HG02870 (cell line): Measurements from ENCODE around the gene MCU.
"Not testable (repeated sequence)": the region's sequence is repeated elsewhere in the genome, so short reads cannot be mapped to it uniquely, and the experiment has no call there.

ENCODE experiments used
- ATAC-seq: cut with Tn5 transposase; IDR thresholded peaks from one replicate; pipeline ENCODE4 v1.9.1; 2021; ENCODE audit warnings: mild to moderate bottlenecking, moderate library complexity; ENCODE audit not compliant: unreplicated experiment

The MCU gene

GRCh38 chr10:72758930-72759329 lies 67.0 kb downstream of the MCU start:
- not testable (repeated sequence) for ATAC-seq

GRCh38 chr10:72759584-72759983 lies 67.6 kb downstream of the MCU start:
- ATAC-seq, result no peak

- ATAC-seq, result no peak
These were observed 69.6 kb downstream of the MCU start for GRCh38 chr10:72761498-72761897.

DNA sequence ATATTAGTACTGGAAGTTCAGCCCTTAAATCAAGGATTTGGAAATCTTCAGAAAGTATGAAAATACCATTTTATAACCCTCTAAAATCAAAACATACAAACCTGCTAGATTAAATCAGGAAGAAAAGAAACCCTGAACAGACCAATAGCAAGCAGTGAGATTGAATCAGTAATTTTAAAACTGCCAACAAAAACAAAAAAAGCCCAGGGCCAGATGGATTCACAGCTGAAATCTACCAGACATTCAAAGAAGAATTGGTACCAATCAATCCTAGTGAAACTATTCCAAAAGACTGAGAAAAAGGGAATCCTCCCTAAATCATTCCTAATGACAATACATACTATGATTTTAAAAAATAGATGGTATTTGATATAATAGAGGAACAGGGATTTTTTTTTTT lies 70.1 kb downstream of the MCU start:
- ATAC-seq, result no peak

DNA sequence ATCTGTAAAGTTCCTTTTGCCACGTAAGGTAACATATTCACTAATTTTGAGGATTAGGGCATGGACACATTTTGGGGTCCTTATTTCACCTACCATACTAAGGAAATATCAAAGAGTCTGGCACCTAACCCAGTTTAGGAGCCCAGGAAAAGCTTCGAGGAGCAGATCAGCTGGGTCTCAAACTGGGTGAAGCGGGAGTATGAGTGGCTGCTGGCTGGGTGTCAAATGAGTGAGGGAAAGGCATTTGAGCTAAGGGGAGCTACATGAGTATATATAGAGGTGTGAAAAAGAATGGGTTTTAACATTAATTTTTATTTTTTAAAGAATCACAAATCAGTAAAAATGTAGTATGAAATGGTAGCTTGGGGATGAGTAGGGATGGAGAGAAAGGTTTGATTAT lies 71.3 kb downstream of the MCU start:
- no peak for ATAC-seq

DNA sequence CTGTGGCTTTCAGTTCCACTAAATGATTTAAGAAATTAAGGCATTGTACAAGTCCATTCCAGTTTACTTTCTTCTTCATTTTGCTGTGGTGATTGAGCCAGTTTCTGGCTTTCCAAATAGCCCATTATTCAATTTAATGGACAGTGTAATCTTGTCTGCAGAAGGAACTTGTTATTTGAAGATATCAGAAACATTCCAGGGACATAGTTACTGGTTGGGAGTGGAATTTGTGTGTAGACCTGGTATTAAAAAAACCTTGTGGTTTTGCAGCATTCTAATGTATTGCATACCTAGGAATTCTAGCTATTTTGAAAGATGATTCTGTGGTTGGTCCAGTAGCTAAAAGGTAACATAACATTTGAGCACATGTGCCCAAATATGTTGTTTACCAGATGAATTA lies 72.2 kb downstream of the MCU start:
- ATAC-seq, result no peak

DNA sequence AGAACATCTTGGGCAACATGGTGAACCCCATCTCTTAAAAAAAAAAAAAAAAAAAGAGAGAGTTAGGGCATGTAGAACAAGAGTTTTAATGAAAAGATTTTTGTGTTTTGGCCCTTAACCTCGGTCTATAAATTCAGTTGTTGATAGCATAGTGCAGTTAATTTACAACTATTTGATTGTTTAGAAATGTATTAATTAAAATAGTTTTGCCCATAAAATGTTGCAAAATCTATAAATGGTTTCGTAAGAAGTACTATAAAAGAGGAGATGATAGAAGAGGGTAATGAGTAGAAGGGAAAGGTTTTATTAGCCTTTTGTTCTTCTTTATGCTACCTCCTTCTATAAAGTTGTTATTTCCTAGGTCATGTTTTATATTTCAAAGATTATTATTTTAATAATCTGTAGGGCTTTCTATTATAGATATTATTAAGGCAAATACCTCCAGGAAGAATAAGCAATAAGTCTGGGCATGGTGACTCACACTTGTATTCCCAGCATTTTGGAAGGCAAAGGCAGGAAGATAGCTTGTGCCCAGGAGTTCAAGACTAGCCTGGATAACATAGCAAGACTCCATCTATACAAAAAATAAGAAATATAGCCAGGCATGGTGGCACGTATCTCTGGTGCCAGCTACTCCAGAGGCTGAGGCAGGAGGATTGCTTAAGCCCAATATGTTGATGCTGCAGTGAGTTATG lies 73.3 kb downstream of the MCU start:
- no peak for ATAC-seq

DNA sequence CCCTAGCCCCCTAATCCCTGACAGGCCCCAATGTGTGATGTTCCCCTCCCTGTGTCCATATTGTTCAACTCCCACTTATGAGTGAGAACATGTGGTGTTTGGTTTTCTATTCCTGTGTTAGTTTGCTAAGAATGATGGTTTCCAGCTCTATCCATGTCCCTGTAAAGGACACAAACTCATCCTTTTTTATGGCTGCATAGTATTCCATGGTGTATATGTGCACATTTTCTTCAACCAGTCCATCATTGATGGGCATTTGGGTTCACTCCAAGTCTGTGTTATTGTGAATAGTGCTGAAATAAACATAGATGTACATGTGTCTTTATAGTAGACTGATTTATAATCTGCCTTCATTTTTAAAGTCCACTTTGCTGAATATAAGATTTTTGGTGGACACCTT lies 79.3 kb downstream of the MCU start:
- not testable (repeated sequence) for ATAC-seq

DNA sequence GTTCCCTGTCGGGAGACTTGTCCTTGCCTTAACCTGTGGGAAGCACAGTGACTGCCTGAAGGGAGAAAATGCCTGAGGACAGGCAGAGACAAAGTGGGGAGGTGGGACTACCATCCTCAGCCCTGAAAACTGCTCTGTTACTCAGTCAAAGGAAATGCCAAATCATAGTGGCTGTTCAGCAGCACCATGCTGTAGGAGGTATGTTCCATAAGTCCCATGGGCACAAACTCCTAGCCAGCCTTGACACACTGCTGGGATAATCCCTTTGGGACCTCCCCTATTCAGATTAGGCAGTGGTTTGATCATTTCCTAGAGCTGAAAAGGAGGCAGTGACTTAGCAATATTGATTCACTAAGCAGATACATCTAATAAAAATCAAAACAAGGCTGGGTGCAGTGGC lies 80.1 kb downstream of the MCU start:
- ATAC-seq, result no peak

- no peak for ATAC-seq
These were observed 87.9 kb downstream of the MCU start for GRCh38 chr10:72779874-72780273.

GRCh38 chr10:72782649-72783330 lies 90.8 kb downstream of the MCU start:
- ATAC-seq, result no peak

GRCh38 chr10:72783410-72783833 lies 91.5 kb downstream of the MCU start:
- no peak for ATAC-seq

DNA sequence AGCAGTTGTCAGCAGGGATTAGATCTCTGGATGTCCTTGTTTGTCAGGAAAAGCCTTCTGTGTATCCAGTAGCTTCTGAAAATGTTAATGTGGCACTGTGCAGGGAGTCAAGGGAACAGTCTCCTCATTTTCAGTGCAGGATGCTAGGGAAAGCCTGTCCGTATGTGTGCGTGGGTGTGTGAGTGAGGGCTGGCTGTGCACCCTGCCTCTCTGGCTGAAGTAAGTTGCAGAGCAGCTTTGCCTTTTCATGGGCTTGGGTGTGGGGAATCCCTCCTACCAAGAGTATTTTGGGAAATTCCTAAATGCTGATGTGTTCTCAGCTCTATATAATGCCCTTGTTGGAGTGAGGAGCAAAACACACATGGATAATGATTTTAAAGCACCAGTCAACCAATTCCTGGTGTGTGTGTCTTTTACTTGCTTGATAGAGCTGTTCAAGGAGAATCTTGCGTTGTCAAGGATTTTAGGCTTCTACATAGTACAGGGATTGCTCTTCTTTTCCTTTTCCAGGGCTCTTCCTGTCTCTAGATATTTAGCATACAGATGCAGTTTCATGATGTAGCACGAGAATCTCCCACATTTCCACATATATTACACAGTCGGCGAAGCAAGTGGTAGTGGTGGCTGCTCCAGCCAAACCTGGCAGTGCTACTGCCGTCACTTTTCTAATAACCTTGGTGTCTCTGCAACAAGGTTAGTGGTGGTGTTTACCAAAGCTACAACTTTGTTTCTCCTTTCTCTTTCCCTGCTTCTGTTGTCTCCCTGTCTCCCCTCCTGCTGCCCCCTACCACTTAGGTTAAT lies 92.8 kb downstream of the MCU start:
- no peak for ATAC-seq

DNA sequence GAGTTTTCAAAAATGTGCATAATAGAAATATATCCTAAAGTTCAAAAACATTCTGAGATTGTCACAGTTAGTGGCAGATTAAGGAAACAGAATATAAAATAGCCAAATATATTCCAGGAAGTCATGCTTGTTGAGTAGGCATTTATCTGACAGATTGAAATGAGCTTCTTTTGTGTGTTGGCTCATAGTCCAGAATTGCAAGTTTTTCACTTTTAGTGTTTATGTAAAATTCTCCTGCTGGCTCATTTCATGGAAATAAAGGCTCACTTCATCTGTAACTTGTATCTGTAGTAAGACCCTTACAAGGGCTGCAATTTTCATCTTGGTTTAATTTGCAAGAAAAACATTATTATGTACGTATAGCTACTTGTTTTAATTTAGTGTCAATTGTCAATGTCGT lies 93.5 kb downstream of the MCU start:
- no peak for ATAC-seq

DNA sequence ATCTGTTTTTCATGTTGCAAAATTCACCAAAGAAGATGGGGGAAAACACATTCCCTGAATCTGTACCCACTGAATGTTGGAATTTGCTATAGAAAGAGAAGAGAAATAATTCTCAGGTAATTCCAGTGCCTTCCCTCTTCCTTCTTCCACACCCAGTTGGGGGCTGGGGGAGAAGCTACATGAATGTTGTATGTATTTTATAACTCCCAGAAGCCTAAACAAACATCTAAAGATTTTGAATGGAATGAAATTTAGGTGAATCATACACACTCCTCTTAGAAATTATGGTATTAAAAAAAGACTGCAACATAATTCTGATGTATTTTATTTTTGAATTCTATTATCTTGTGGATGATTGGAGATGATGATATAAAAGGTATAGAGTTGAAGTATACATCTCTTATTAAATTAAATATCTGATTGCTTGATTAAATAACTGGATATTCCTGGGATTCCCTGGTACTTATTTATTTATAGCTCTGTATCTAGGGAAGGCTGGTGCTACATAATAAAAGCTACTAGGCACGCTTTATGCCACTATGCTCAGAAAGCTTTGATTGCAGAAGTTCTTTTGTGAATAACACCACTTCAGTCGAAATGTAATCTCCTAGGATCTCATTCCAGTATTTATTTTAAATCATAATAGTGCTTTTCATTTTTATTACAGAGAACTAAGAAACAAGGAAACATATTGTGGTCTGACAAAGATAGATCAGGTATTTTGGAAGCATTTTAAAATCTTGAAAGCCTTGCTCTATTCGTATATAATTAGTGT lies 98.5 kb downstream of the MCU start:
- ATAC-seq, result no peak

GRCh38 chr10:72792288-72792687 lies 100.3 kb downstream of the MCU start:
- ATAC-seq, result no peak

DNA sequence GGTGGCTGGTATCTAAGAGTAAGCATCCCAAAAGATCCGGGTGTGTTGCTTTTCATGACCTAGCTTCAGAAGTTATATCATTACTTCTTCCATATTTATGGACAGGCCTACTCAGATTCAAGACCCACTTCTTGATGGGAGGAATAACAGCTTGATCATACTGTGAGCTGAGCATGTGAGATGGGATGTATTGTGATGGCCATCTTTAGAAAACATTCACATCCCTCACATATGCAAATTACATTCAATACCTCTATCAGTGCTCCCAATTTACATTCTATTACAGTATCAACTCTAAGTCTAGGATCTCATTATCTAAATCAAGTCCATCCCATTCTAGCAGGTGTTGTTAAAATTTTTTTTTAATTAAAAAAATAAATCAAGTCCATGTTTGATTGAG lies 101.8 kb downstream of the MCU start:
- ATAC-seq, result no peak

GRCh38 chr10:72794260-72794659 lies 102.3 kb downstream of the MCU start:
- ATAC-seq, result no peak

DNA sequence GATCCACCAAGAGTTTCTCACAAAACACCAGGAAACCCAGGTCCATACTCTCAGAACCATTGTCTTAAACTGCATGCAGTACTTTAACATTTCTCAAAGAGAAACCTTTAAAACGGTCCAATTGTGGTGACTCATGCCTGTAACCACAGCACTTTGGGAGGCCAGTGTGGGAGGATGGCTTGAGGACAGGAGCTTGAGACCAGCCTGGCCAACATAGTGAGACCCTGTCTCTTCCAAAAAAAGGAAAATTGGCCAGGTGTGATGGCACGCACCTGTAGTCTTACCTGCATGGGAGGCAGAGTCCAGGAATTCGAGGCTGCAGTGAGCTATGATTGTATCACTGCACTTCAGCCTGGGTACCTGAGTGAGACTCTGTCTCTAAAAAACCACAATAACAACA lies 104.1 kb downstream of the MCU start:
- ATAC-seq, result no peak

DNA sequence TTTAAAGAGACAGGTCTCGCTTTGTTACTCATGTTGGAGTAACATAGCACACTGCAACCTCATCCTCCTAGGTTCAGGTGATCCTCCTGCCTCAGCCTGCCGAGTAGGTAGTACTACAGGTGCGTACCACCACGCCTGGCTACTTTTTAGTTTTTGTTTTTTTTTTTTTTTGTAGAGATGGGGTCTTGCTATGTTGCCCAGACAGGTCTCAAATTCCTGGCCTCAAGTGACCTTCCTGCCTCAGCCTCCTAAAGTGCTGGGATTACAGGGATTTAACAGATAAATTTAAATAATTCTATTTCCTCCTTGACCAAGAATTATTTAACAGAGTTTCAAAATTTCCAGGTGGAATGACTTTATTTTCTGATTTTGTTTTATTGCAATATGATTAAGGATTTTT lies 104.6 kb downstream of the MCU start:
- ATAC-seq, result no peak
